H9 (cell line): ENCODE results near the gene IDH3B. TPM values are rescaled to one million over a fixed set of nuclear protein-coding genes. Genes with fewer than 3 reads are reported as not detected.

ENCODE experiments used
- DNase-seq: peaks from one replicate; pipeline ENCODE4 v3.0.0-alpha.2; 2017
- H2AFZ ChIP-seq: one replicate; pipeline ENCODE4 v1.6.1; 2013; ENCODE audit warnings: mild to moderate bottlenecking, low read length, control low read depth, moderate library complexity
- H2AK5ac ChIP-seq: 2 replicates; pipeline ENCODE4 v1.6.1; 2013; ENCODE audit warnings: low read length, control low read depth, mixed read lengths; ENCODE audit not compliant: insufficient read length
- H2BK120ac ChIP-seq: one replicate; pipeline ENCODE4 v1.6.1; 2013; ENCODE audit warnings: low read depth, mild to moderate bottlenecking, low read length, control low read depth, inconsistent platforms; ENCODE audit not compliant: poor library complexity, severe bottlenecking
- H2BK12ac ChIP-seq: 2 replicates; pipeline ENCODE4 v1.6.1; 2013; ENCODE audit warnings: low read length, control low read depth, mixed read lengths, low read depth; ENCODE audit not compliant: insufficient read length
- H2BK15ac ChIP-seq: 2 replicates; pipeline ENCODE4 v1.6.1; 2013; ENCODE audit warnings: low read depth, low read length, control low read depth
- H2BK20ac ChIP-seq: one replicate; pipeline ENCODE4 v1.6.1; 2013; ENCODE audit warnings: low read depth, mild to moderate bottlenecking, low read length, control low read depth, inconsistent platforms; ENCODE audit not compliant: poor library complexity, severe bottlenecking
- H2BK5ac ChIP-seq: 2 replicates; pipeline ENCODE4 v1.6.1; 2013; ENCODE audit warnings: low read length, control low read depth, mixed read lengths; ENCODE audit not compliant: insufficient read length
- H3K14ac ChIP-seq: 2 replicates; pipeline ENCODE4 v1.6.1; 2013; ENCODE audit warnings: low read length, control low read depth; ENCODE audit not compliant: insufficient read depth
- H3K18ac ChIP-seq: 2 replicates; pipeline ENCODE4 v1.6.1; 2013; ENCODE audit warnings: low read depth, mild to moderate bottlenecking, mixed read lengths, low read length, control low read depth; ENCODE audit not compliant: insufficient read length
- H3K23ac ChIP-seq: 2 replicates; pipeline ENCODE4 v1.6.1; 2013; ENCODE audit warnings: low read length, control low read depth, mixed read lengths, low read depth; ENCODE audit not compliant: insufficient read length
- H3K23me2 ChIP-seq: 2 replicates; pipeline ENCODE4 v1.6.1; 2013; ENCODE audit warnings: low read depth, mild to moderate bottlenecking, mixed read lengths, low read length, control low read depth; ENCODE audit not compliant: insufficient read length, poor library complexity, severe bottlenecking
- H3K27ac ChIP-seq: 2 replicates; pipeline ENCODE4 v1.5.1; 2013; ENCODE audit warnings: low read length, control low read depth, mixed read lengths, low read depth; ENCODE audit not compliant: insufficient read length
- H3K27me3 ChIP-seq: 2 replicates; pipeline ENCODE4 v1.6.1; 2013; ENCODE audit warnings: low read length, control low read depth, inconsistent platforms; ENCODE audit not compliant: insufficient read depth
- H3K4ac ChIP-seq: 2 replicates; pipeline ENCODE4 v1.6.1; 2013; ENCODE audit warnings: low read depth, mild to moderate bottlenecking, control low read depth, inconsistent platforms, low read length, moderate library complexity
- H3K4me1 ChIP-seq: 2 replicates; pipeline ENCODE4 v1.6.1; 2013; ENCODE audit warnings: low read length, control low read depth, inconsistent platforms; ENCODE audit not compliant: insufficient read depth
- H3K4me2 ChIP-seq: 2 replicates; pipeline ENCODE4 v1.6.1; 2013; ENCODE audit warnings: low read length, control low read depth, mixed read lengths; ENCODE audit not compliant: insufficient read length, insufficient read depth
- H3K56ac ChIP-seq: 2 replicates; pipeline ENCODE4 v1.6.1; 2013; ENCODE audit warnings: low read depth, mild to moderate bottlenecking, mixed read lengths, low read length, control low read depth; ENCODE audit not compliant: insufficient read length
- H3K79me1 ChIP-seq: 2 replicates; pipeline ENCODE4 v1.6.1; 2013; ENCODE audit warnings: low read depth, mild to moderate bottlenecking, moderate library complexity, low read length, control low read depth, inconsistent platforms; ENCODE audit not compliant: insufficient read depth, poor library complexity, severe bottlenecking
- H3K79me2 ChIP-seq: 2 replicates; pipeline ENCODE4 v1.6.1; 2013; ENCODE audit warnings: low read length, control low read depth, inconsistent platforms; ENCODE audit not compliant: insufficient read depth
- H3K9ac ChIP-seq: 2 replicates; pipeline ENCODE4 v1.6.1; 2013; ENCODE audit warnings: low read length, control low read depth, mixed read lengths; ENCODE audit not compliant: insufficient read length; ENCODE audit errors: extremely low read depth
- H3K9me3 ChIP-seq: one replicate; pipeline ENCODE4 v1.6.1; 2013; ENCODE audit warnings: low read depth, low read length, inconsistent platforms; ENCODE audit not compliant: control insufficient read depth
- H3T11ph ChIP-seq: one replicate; pipeline ENCODE4 v1.6.1; 2013; ENCODE audit warnings: mild to moderate bottlenecking, low read length, control low read depth, inconsistent platforms
- H4K20me1 ChIP-seq: one replicate; pipeline ENCODE4 v1.6.1; 2013; ENCODE audit not compliant: control insufficient read depth, insufficient read length, insufficient read depth
- H4K5ac ChIP-seq: 2 replicates; pipeline ENCODE4 v1.6.1; 2013; ENCODE audit warnings: low read depth, mild to moderate bottlenecking, mixed read lengths, low read length, control low read depth; ENCODE audit not compliant: insufficient read length
- H4K8ac ChIP-seq: replicated peaks from 2 replicates; pipeline ENCODE4 v1.6.1; 2013; ENCODE audit warnings: low read length, control low read depth, mixed read lengths, low read depth; ENCODE audit not compliant: insufficient read length
- H4K91ac ChIP-seq: 2 replicates; pipeline ENCODE4 v1.6.1; 2013; ENCODE audit warnings: low read depth, mild to moderate bottlenecking, moderate library complexity, mixed read lengths, low read length, control low read depth; ENCODE audit not compliant: insufficient read length
- H3K27ac Mint-ChIP-seq, 3 experiments: 2 replicates in 2 of 3; 3 replicates in 1 of 3; pipeline ENCODE4 v1.8.0; 2020 to 2021; ENCODE audit warnings: mixed read lengths in 3 of 3, mild to moderate bottlenecking in 1 of 3, moderate library complexity in 1 of 3
- H3K27me3 Mint-ChIP-seq: 2 replicates; pipeline ENCODE4 v1.8.0; 2021; ENCODE audit warnings: low read depth, mild to moderate bottlenecking, moderate library complexity, mixed read lengths
- H3K36me3 Mint-ChIP-seq, 3 experiments: 2 replicates in 2 of 3; 3 replicates in 1 of 3; pipeline ENCODE4 v1.8.0; 2020 to 2021; ENCODE audit warnings: low read depth in 3 of 3, mixed read lengths in 3 of 3; ENCODE audit not compliant: insufficient read depth in 1 of 3
- H3K4me1 Mint-ChIP-seq, 2 experiments: 2 replicates each; pipeline ENCODE4 v1.8.0; 2020; ENCODE audit warnings: mixed read lengths in 2 of 2
- H3K4me3 Mint-ChIP-seq, 2 experiments: 2 replicates in 1 of 2; 3 replicates in 1 of 2; pipeline ENCODE4 v1.8.0; 2020 to 2021; ENCODE audit warnings: mild to moderate bottlenecking in 2 of 2, mixed read lengths in 2 of 2, moderate library complexity in 1 of 2
- H3K9me3 Mint-ChIP-seq, 2 experiments: 2 replicates in 1 of 2; 3 replicates in 1 of 2; pipeline ENCODE4 v1.8.0; 2020; ENCODE audit warnings: mild to moderate bottlenecking in 2 of 2, mixed read lengths in 2 of 2, moderate library complexity in 1 of 2
- CTCF ChIP-seq: fragments of 200-600 bp; sonication (generic); conservative IDR thresholded peaks from 3 replicates; pipeline ENCODE4 v1.8.0; 2021; ENCODE audit warnings: antibody characterized with exemption, mild to moderate bottlenecking
- WGBS: extraction: QIAGEN DNeasy Blood & Tissue Kit; methylation state at CpG from one replicate; pipeline ENCODE4 v1.1.7; 2013; ENCODE audit warnings: missing lambda C conversion rate, low lambda C conversion rate, mixed read lengths; ENCODE audit not compliant: insufficient read length; ENCODE audit errors: extremely low coverage; 5-methylcytosine and 5-hydroxymethylcytosine counted together
- total RNA-seq: library from RNA; stranded (reverse); gene quantifications from 2 replicates; pipeline ENCODE4 v1.2.1, GENCODE V29; 2021

Gene IDH3B
- total RNA-seq, 1 experiment from 2014 or later: 114 TPM

DNA sequence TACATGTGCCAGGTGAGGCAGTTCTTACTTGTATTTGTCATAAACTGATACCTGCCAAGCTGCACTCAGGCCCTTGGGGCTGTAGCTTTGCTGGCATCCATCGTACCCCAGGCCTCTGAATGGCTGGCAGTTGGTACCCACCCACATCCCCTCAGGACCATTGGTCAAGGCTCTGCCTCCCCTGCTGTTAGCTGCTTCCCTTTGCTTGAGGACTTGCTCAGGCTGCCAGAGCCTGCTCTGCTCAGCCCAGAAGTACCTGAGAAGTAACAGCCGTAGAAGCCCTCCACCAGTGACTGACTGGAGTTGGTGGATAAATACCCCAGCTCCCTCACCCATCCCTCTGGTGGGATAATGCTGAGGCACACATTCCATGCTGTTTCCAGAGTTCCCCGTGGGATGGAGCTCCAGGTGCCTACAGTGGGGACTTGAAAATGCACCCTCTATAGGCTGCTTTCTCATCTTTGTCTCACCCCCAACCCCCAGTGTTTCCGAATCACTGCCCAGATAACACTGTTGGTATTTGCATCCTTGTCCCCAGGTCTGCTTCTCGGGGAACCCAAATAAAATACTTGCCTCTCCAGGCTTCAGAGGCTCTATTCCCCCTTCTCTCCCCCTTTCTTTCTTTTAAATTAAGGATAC is 35.9 kb upstream of the IDH3B start:
- H2BK15ac ChIP-seq: no peak overlapping the region
- Mint-ChIP-seq H3K4me1 (peaks cover 25 to 41% of the 10 kb centered on the region in 2 experiments), H3K4me3 (no peak overlapping the region), H3K36me3 (no peaks in the 10 kb centered on the region; a peak in 1 of 7 replicates), H3K27ac (no peak overlapping the region), H3K9me3 (no peaks in the 10 kb centered on the region; a peak in 1 of 5 replicates), H3K27me3 (peaks cover 94% of the 10 kb centered on the region)
- H4K20me1 ChIP-seq: no peaks in the 10 kb centered on the region
- H4K91ac ChIP-seq: no peak overlapping the region
- H2AK5ac ChIP-seq: no peak overlapping the region
- H4K5ac ChIP-seq: no peak overlapping the region
- H3K4me2 ChIP-seq: no peak overlapping the region
- no peak overlapping the region for H2BK20ac ChIP-seq
- H3K9ac ChIP-seq: no peak overlapping the region
- no peak overlapping the region for H3K27ac ChIP-seq
- H3T11ph ChIP-seq: no peak overlapping the region
- no peak overlapping the region for H3K14ac ChIP-seq
- no peak overlapping the region for H2AFZ ChIP-seq
- no peak overlapping the region for H4K8ac ChIP-seq
- H3K79me2 ChIP-seq: no peaks in the 10 kb centered on the region
- no peaks in the 10 kb centered on the region for H3K23me2 ChIP-seq
- no peak overlapping the region for H3K23ac ChIP-seq
- H3K27me3 ChIP-seq: peaks cover 18% of the 10 kb centered on the region
- H3K4me1 ChIP-seq: no peaks in the 10 kb centered on the region; the same call in 1 of the 2 replicates
- no CpG with 5 or more reads among the region's 5 CpGs for WGBS
- no peaks in the 10 kb centered on the region for H3K9me3 ChIP-seq
- no peak overlapping the region for H3K4ac ChIP-seq
- H3K79me1 ChIP-seq: no peaks in the 10 kb centered on the region
- H2BK12ac ChIP-seq: no peak overlapping the region
- H3K18ac ChIP-seq: no peak overlapping the region
- no peak overlapping the region for H2BK120ac ChIP-seq
- no peak for DNase-seq
- no peak overlapping the region for H2BK5ac ChIP-seq
- H3K56ac ChIP-seq: no peak overlapping the region
- no peak for TF ChIP-seq CTCF
